Right atrium auricular region (tissue), 2 donors: ENCODE data around the gene DMPK. TPM values are rescaled to one million over a fixed set of nuclear protein-coding genes. Genes with fewer than 3 reads are reported as not detected.

Source experiments
- DNase-seq: peaks from one replicate; pipeline ENCODE4 v3.0.0-alpha.2; 2019; ENCODE audit warnings: low spot score
- H3K27ac ChIP-seq, 2 donors: fragments of 200-600 bp; sonication (generic); 1 replicate in 1 of 2; 2 replicates in 1 of 2; pipeline ENCODE4 v1.5.1; 2016 to 2019
- H3K27me3 ChIP-seq, 2 donors: fragments of 200-600 bp; sonication (generic); one replicate each; pipeline versions ENCODE4 v1.5.1 to v1.6.0; 2017 to 2019
- H3K36me3 ChIP-seq: fragments of 200-600 bp; sonication (generic); one replicate; pipeline ENCODE4 v1.5.1; 2016
- H3K4me1 ChIP-seq, 2 donors: fragments of 200-600 bp; sonication (generic); one replicate each; pipeline versions ENCODE4 v1.5.1 to v1.6.0; 2017 to 2019
- H3K4me3 ChIP-seq, 2 donors: fragments of 200-600 bp; sonication (generic); 1 replicate in 1 of 2; 2 replicates in 1 of 2; pipeline ENCODE4 v1.5.1; 2017 to 2019; ENCODE audit warnings: mild to moderate bottlenecking in 1 of 2, moderate library complexity in 1 of 2
- H3K9me3 ChIP-seq, 2 donors: fragments of 200-600 bp; sonication (generic); one replicate each; pipeline ENCODE4 v1.5.1; 2019
- total RNA-seq, 2 donors: library from RNA; depleted of rRNA; stranded (reverse); fragments of >200 nt; gene quantifications; one replicate each; pipeline ENCODE4 v1.1.0, GENCODE V29; 2016
- TF ChIP-seq, protein P1 (sequence below), 2 donors: fragments of 200-600 bp; sonication (generic); IDR thresholded peaks; one replicate each; pipeline ENCODE4 v1.5.1; 2019; ENCODE audit warnings: antibody characterized with exemption in 2 of 2

DMPK gene
- total RNA-seq, 2 donors from 2014 or later = 107 to 214 TPM

DNA sequence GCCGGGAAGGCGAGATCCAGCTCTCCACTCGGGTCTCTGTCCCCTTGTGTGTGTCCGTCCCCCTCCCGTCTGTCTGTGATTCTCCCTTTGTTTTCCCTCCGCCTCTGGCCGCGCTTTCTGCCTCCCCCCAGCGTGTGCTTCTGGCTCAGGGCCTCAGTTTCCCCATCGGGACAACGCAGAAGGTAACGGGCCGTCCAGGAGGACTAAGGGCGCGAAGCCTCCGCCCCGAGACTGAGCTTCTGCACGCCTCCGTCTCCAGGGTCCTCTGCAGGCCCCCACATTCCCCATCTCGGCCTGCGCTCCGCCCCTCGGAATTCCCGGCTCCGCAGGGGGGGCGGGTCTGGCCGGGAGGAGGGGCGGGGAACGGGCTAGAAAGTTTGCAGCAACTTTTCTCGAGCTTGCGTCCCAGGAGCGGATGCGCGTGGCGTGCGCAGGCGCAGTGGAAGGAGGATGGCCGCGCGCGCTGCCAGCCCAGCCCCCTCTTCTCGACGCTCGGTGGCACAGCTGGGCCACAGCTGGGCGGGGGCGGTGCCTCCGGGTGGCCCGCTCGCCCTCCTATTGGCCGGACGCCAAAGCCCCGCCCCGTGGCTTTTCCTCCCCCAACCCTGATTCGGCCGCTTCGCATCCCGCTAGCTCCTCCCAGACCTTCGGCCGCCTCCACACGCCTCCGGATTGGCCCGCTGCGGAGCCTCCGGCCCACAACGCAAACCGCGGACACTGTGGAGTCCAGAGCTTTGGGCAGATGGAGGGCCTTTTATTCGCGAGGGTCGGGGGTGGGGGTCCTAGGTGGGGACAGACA is 13.1 kb downstream of the DMPK start, which contains the start of gene SIX5:
Gene SIX5 (minus strand): TSS at position 269 of the 799 bp plus-strand sequence. CDS start 408 bp downstream, outside the sequence.
- DNase-seq = peak; percentile 98
- TF ChIP-seq, protein P1, sequence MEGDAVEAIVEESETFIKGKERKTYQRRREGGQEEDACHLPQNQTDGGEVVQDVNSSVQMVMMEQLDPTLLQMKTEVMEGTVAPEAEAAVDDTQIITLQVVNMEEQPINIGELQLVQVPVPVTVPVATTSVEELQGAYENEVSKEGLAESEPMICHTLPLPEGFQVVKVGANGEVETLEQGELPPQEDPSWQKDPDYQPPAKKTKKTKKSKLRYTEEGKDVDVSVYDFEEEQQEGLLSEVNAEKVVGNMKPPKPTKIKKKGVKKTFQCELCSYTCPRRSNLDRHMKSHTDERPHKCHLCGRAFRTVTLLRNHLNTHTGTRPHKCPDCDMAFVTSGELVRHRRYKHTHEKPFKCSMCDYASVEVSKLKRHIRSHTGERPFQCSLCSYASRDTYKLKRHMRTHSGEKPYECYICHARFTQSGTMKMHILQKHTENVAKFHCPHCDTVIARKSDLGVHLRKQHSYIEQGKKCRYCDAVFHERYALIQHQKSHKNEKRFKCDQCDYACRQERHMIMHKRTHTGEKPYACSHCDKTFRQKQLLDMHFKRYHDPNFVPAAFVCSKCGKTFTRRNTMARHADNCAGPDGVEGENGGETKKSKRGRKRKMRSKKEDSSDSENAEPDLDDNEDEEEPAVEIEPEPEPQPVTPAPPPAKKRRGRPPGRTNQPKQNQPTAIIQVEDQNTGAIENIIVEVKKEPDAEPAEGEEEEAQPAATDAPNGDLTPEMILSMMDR (IDR thresholded peaks at IDR 0.05) = no peak
- no peaks in the 10 kb centered on the region for H3K27me3 ChIP-seq
- peak within 1 kb of the TSS; percentile 69 to 74 for H3K4me3 ChIP-seq
- no peaks in the 10 kb centered on the region for H3K9me3 ChIP-seq
- peaks cover 6% of the 10 kb centered on the region for H3K36me3 ChIP-seq
- H3K4me1 ChIP-seq = peaks cover 0 to 55% of the 10 kb centered on the region in 2 donors
- peak within 1 kb of the TSS; percentile 93 to 96 for H3K27ac ChIP-seq

DNA sequence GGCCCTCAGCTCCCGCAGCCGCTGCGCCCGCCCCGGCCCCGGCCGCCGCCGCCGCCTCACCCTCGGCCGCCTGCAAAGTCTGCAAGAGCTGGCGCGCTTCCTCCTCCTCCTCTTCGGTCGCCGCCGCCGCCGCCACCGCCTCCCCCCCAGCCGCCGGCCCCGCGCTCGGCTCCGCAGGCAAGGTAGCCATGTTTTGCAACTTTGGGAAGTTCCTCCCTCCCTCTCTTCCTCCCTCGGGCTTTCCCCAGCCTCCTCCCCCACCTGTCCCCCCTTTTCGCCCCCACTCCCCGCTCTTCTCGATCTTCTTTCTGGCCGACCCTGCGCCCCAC is 13.7 kb downstream of the DMPK start:
- Histone ChIP-seq H3K27ac (peak overlapping the region; percentile 93 to 96), H3K4me1 (peaks cover 0 to 61% of the 10 kb centered on the region in 2 donors), H3K27me3 (no peaks in the 10 kb centered on the region), H3K4me3 (peak overlapping the region; percentile 69 to 74), H3K36me3 (peaks cover 6% of the 10 kb centered on the region), H3K9me3 (no peaks in the 10 kb centered on the region)
- DNase-seq = no peak
- TF ChIP-seq, protein P1 (IDR thresholded peaks at IDR 0.05) = no peak

DNA sequence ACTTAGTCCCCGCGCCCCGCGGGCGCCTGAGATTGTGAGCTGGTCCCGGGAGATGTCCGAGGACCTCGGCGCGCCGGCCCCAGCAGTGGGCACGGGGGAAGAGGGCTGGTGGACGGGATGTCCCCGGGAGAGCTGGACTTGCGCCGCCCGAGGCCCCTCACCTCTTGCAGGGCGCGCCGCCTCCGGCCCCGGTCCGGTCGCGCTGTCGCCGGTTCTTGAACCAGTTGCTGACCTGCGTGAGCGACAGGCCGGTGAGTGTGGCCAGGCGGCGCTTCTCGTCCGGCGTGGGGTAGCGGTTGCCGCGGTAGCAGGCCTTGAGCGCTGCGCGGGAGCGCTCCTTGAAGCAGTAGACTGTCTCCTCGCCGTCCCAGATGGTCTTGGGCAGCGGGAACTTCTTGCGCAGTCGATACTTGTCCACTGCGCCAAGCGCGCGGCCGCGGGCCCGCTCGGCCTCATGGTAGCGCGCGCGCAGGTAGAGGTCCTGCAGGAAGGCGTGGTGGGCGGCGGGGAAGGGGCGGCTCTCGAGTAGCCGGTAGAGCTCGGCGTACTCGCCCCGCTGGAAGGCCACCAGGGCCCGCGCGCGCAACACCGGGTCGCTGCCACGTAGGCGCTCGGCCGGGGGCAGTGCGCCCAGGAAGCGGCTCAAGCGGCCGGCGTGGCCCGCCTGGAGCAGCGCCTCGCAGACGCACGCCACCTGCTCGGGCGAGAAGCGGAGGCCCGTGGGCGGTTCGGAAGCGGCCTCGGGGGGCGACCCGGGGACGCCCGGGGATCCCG is 14.2 kb downstream of the DMPK start:
- peaks cover 0 to 67% of the 10 kb centered on the region in 2 donors for H3K4me1 ChIP-seq

DNA sequence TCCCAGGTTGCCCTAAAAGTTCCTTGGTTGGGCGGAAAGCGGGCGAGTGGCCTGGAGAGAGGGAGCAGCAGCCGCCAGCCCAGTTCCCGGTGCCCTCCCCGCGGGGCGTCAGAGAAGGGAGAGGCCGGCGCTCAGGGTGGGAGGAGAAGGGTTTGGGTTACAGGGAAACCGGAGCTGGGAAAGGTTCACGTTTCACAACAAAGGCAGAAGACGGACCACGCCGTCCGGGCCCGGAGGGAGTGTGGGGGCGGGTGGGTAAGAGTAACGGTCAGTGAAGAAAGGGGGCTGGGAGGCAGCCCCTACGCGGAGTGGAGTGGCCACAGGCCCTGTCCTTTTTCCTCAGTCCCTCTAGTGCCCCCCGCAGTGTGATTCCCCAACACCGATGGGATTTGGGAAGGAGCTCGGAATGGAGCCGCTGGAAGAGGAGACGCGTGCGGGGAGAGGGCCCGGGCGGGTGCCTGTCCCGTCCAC is 14.8 kb downstream of the DMPK start:
- H3K4me3 ChIP-seq = peak overlapping the region; percentile 69 to 74
- peak; percentile 77 for DNase-seq
- peak overlapping the region; percentile 93 to 96 for H3K27ac ChIP-seq
- H3K9me3 ChIP-seq = no peaks in the 10 kb centered on the region
- H3K27me3 ChIP-seq = no peaks in the 10 kb centered on the region
- peaks cover 6% of the 10 kb centered on the region for H3K36me3 ChIP-seq
- peaks cover 0 to 73% of the 10 kb centered on the region in 2 donors for H3K4me1 ChIP-seq
- TF ChIP-seq, protein P1 (IDR thresholded peaks at IDR 0.05) = no peak

More for the DNA sequence above, 14.2 kb downstream of the DMPK start:
- Histone ChIP-seq H3K36me3 (peaks cover 6% of the 10 kb centered on the region), H3K27ac (peak overlapping the region; percentile 93 to 96), H3K9me3 (no peaks in the 10 kb centered on the region), H3K4me3 (peak overlapping the region; percentile 69 to 74), H3K27me3 (no peaks in the 10 kb centered on the region)
- DNase-seq = peak; percentile 71
- TF ChIP-seq, protein P1 (IDR thresholded peaks at IDR 0.05) = no peak

DNA sequence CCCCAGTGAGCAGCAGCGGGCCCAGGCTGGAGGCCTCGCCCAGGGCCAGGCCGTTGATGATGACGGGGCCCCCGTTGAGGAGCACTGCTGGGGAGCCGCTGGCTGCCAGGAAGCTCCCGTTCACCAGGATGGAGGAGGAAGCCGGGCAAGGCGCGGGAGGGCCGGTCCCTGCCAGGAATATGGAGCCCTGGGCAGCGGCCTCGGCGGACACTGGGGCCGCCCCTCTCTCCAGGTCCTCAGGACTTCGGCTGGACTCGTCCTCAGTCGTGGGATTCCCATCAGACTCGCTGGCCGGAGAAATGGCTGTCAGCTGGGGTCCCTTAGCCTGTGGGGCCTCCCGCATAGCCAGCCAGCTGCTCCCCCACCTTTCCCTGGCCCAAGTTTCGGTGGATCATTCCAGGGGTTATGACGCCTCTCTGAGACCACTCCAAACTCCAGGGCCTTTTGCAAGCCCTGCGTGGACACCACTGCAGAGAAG is 15.4 kb downstream of the DMPK start:
- TF ChIP-seq, protein P1 (IDR thresholded peaks at IDR 0.05) = no peak
- H3K27ac ChIP-seq = peak overlapping the region; percentile 93 to 96
- peak; percentile 68 for DNase-seq
- H3K4me3 ChIP-seq = peak overlapping the region; percentile 69 to 74
- peaks cover 0 to 77% of the 10 kb centered on the region in 2 donors for H3K4me1 ChIP-seq
- H3K27me3 ChIP-seq = no peaks in the 10 kb centered on the region
- peaks cover 6% of the 10 kb centered on the region for H3K36me3 ChIP-seq
- no peaks in the 10 kb centered on the region for H3K9me3 ChIP-seq
